SJCRH30 (cell line): Measurements from ENCODE around the gene OR8S1. TPM values are rescaled to one million over a fixed set of nuclear protein-coding genes. Genes with fewer than 3 reads are reported as not detected.
"Not testable (repeated sequence)": the region's sequence is repeated elsewhere in the genome, so short reads cannot be mapped to it uniquely, and the experiment has no call there.

Experiments
- DNase-seq, 2 experiments: peaks; one replicate each; pipeline ENCODE4 v3.0.0-alpha.2; 2015 to 2020
- H3K27ac ChIP-seq: fragments of 250-450 bp; sonication (Bioruptor Pico); 2 replicates; pipeline ENCODE4 v1.5.1; 2020; ENCODE audit warnings: mild to moderate bottlenecking, moderate library complexity
- H3K27me3 ChIP-seq: fragments of 250-450 bp; sonication (Bioruptor Pico); 2 replicates; pipeline ENCODE4 v1.5.1; 2020; ENCODE audit warnings: mild to moderate bottlenecking, moderate library complexity
- H3K36me3 ChIP-seq: fragments of 250-450 bp; sonication (Bioruptor Pico); 2 replicates; pipeline ENCODE4 v1.5.1; 2020; ENCODE audit warnings: mild to moderate bottlenecking, moderate library complexity
- H3K4me1 ChIP-seq: fragments of 250-450 bp; sonication (Bioruptor Pico); 2 replicates; pipeline ENCODE4 v1.5.1; 2020; ENCODE audit warnings: mild to moderate bottlenecking, moderate library complexity
- H3K4me3 ChIP-seq: fragments of 250-450 bp; sonication (Bioruptor Pico); 2 replicates; pipeline ENCODE4 v1.5.1; 2020; ENCODE audit warnings: mild to moderate bottlenecking, moderate library complexity
- H3K9me3 ChIP-seq: fragments of 250-450 bp; sonication (Bioruptor Pico); replicated peaks from 2 replicates; pipeline ENCODE4 v1.5.1; 2020; ENCODE audit warnings: mild to moderate bottlenecking, moderate library complexity
- total RNA-seq: library from RNA; depleted of rRNA; stranded (reverse); fragments of >200 nt; shearing (Covaris generic); gene quantifications from 2 replicates; pipeline ENCODE4 v1.2.3, GENCODE V29; 2014; rRNA removed

The OR8S1 gene, protein sequence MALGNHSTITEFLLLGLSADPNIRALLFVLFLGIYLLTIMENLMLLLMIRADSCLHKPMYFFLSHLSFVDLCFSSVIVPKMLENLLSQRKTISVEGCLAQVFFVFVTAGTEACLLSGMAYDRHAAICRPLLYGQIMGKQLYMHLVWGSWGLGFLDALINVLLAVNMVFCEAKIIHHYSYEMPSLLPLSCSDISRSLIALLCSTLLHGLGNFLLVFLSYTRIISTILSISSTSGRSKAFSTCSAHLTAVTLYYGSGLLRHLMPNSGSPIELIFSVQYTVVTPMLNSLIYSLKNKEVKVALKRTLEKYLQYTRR
- total RNA-seq: not detected in 2 replicates

- Histone ChIP-seq H3K27ac (no peak within 1 kb of the TSS), H3K9me3 (no peaks in the 10 kb centered on the region), H3K27me3 (peaks cover 12% of the 10 kb centered on the region), H3K4me1 (no peaks in the 10 kb centered on the region), H3K4me3 (no peak within 1 kb of the TSS), H3K36me3 (no peaks in the 10 kb centered on the region)
- no peak for DNase-seq
Observed at GRCh38 chr12:48525332-48525731, at the start of gene OR8S1. TSS of gene OR8S1 (plus strand) at chr12:48525632. CDS start at chr12:48525632, 0 bp downstream.

- no peaks in the 10 kb centered on the region for H3K27me3 ChIP-seq
- H3K36me3 ChIP-seq: no peaks in the 10 kb centered on the region
- no peaks in the 10 kb centered on the region for H3K9me3 ChIP-seq
- H3K27ac ChIP-seq: no peak within 1 kb of the TSS
- DNase-seq: no peak
- no peaks in the 10 kb centered on the region for H3K4me1 ChIP-seq
- no peak within 1 kb of the TSS for H3K4me3 ChIP-seq
Observed at GRCh38 chr12:48482198-48482597, 43.2 kb upstream of the OR8S1 start, which contains the start of gene C12orf54. TSS of gene C12orf54 (plus strand) at chr12:48482498. CDS start at chr12:48483297, 799 bp downstream.

GRCh38 chr12:48482930-48483329 is 42.5 kb upstream of the OR8S1 start:
- Histone ChIP-seq H3K9me3 (no peaks in the 10 kb centered on the region), H3K4me3 (no peak overlapping the region), H3K36me3 (no peaks in the 10 kb centered on the region), H3K27me3 (no peaks in the 10 kb centered on the region), H3K27ac (no peak overlapping the region), H3K4me1 (no peaks in the 10 kb centered on the region)
- DNase-seq: no peak

DNA sequence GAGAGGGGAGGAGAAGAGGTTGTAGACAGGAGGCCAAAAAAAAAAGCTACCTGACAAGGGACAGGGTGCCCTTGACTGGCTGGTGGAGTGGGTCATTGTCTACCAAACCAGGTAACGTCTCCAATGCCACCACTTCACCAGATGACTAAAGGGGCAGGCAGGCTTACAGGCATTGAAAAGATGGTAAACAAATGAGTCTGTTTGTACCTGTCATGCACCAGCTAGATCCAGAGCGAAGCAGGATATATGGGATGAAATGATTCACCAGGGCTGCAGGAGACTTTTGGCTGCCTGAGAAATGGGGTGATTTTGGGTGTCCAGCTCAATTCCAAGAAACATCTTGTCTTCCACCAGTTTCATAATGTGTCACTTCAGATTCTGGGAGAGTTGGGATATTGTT is 39.2 kb upstream of the OR8S1 start:
- no peaks in the 10 kb centered on the region for H3K36me3 ChIP-seq
- no peaks in the 10 kb centered on the region for H3K4me1 ChIP-seq
- no peak overlapping the region for H3K4me3 ChIP-seq
- 0 out of 2 replicates have a peak, but pooled peaks cover 6% of the 10 kb centered on the region for H3K27me3 ChIP-seq
- DNase-seq: no peak
- no peaks in the 10 kb centered on the region for H3K9me3 ChIP-seq
- no peak overlapping the region for H3K27ac ChIP-seq

DNA sequence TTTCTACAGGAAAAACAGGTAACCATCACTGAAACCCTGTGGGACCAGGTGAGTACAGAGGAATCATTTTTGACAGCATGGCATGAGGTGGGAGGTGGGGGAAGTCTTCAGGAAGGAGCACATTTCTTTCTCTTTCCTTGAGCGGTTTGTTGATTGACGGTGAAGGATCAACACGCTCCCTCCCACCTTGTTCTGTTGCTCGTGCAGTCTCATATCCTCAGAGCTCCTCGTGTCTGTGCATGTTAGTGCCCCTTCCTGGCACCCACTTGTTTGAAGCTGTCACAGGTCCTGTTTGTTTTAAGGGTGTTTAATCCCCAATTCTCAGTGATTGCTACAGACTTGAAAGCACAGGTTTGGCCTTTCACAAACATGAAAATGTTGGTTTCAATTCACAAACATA is 38.8 kb upstream of the OR8S1 start:
- Histone ChIP-seq H3K9me3 (no peaks in the 10 kb centered on the region), H3K36me3 (no peaks in the 10 kb centered on the region), H3K4me1 (no peaks in the 10 kb centered on the region), H3K4me3 (no peak overlapping the region), H3K27ac (no peak overlapping the region), H3K27me3 (0 out of 2 replicates have a peak, but pooled peaks cover 6% of the 10 kb centered on the region)
- DNase-seq: no peak

GRCh38 chr12:48489012-48489411 is 36.4 kb upstream of the OR8S1 start:
- Histone ChIP-seq H3K36me3 (no peaks in the 10 kb centered on the region), H3K27ac (no peak overlapping the region), H3K27me3 (peaks cover 13% of the 10 kb centered on the region; the same call in 1 of the 2 replicates), H3K4me3 (no peak overlapping the region), H3K4me1 (no peaks in the 10 kb centered on the region), H3K9me3 (no peaks in the 10 kb centered on the region)
- no peak for DNase-seq

- not testable (repeated sequence) for DNase-seq, H3K4me3 ChIP-seq, H3K9me3 ChIP-seq, H3K4me1 ChIP-seq, H3K36me3 ChIP-seq, H3K27ac ChIP-seq
- peaks cover 13% of the 10 kb centered on the region; the same call in 1 of the 2 replicates for H3K27me3 ChIP-seq
Observed at GRCh38 chr12:48489456-48489855, 36.0 kb upstream of the OR8S1 start.

DNA sequence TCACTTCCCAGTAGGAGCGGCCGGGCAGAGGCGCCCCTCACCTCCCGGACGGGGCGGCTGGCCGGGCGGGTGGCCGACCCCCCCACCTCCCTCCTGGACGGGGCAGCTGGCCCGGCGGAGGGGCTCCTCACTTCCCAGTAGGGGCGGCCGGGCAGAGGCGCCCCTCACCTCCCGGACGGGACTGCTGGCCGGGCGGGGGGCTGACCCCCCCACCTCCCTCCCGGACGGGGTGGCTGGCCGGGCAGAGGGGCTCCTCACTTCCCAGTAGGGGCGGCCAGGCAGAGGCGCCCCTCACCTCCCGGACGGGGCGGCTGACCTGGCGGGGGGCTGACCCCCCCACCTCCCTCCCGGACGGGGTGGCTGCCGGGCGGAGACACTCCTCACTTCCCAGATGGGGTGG is 25.2 kb upstream of the OR8S1 start:
- H3K27me3 ChIP-seq, H3K4me3 ChIP-seq, H3K9me3 ChIP-seq, H3K36me3 ChIP-seq, H3K4me1 ChIP-seq, DNase-seq, H3K27ac ChIP-seq: not testable (repeated sequence)

- H3K27ac ChIP-seq, H3K9me3 ChIP-seq, H3K27me3 ChIP-seq, H3K4me1 ChIP-seq, H3K4me3 ChIP-seq, H3K36me3 ChIP-seq, DNase-seq: not testable (repeated sequence)
Observed at GRCh38 chr12:48506836-48507235, 18.6 kb upstream of the OR8S1 start.

GRCh38 chr12:48508987-48509386 is 16.4 kb upstream of the OR8S1 start:
- Histone ChIP-seq H3K4me1 (no peaks in the 10 kb centered on the region), H3K9me3 (no peaks in the 10 kb centered on the region), H3K27me3 (no peaks in the 10 kb centered on the region; the same call in 1 of the 2 replicates), H3K27ac (no peak overlapping the region), H3K4me3 (no peak overlapping the region), H3K36me3 (no peaks in the 10 kb centered on the region)
- no peak for DNase-seq

- no peaks in the 10 kb centered on the region for H3K36me3 ChIP-seq
- DNase-seq: no peak
- H3K27me3 ChIP-seq: no peaks in the 10 kb centered on the region; the same call in 1 of the 2 replicates
- no peaks in the 10 kb centered on the region for H3K4me1 ChIP-seq
- no peak overlapping the region for H3K27ac ChIP-seq
- no peak overlapping the region for H3K4me3 ChIP-seq
- H3K9me3 ChIP-seq: no peaks in the 10 kb centered on the region
Observed at GRCh38 chr12:48510111-48510510, 15.3 kb upstream of the OR8S1 start.

DNA sequence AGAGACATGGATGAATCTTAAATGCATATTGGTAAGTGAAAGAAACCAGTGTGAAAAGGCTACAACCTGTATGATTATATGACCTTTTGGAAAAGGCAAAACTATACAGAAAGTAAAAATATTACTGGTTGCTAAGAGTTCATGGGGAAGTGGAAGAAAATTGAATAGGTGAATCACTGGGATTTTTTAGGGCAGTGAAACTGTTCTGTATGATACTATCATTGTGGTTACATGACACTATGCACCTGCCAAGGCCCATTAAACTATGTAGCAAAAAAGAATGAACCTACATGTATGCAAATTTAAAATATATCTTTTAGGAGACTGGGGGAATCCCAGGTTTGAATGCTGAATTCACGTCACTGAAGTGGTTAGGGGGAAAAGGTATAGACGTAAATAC is 12.6 kb upstream of the OR8S1 start:
- Histone ChIP-seq H3K4me3 (no peak overlapping the region), H3K9me3 (no peaks in the 10 kb centered on the region), H3K27me3 (no peaks in the 10 kb centered on the region; the same call in 1 of the 2 replicates), H3K36me3 (no peaks in the 10 kb centered on the region), H3K4me1 (no peaks in the 10 kb centered on the region), H3K27ac (no peak overlapping the region)
- no peak for DNase-seq

- H3K4me3 ChIP-seq: no peak overlapping the region
- no peaks in the 10 kb centered on the region for H3K27me3 ChIP-seq
- no peaks in the 10 kb centered on the region for H3K4me1 ChIP-seq
- no peak for DNase-seq
- H3K27ac ChIP-seq: no peak overlapping the region
- H3K9me3 ChIP-seq: no peaks in the 10 kb centered on the region
- no peaks in the 10 kb centered on the region for H3K36me3 ChIP-seq
Observed at GRCh38 chr12:48514728-48515127, 10.7 kb upstream of the OR8S1 start.

GRCh38 chr12:48520381-48520780 is 5.1 kb upstream of the OR8S1 start:
- not testable (repeated sequence) for H3K9me3 ChIP-seq, H3K27ac ChIP-seq, DNase-seq, H3K4me1 ChIP-seq, H3K27me3 ChIP-seq, H3K36me3 ChIP-seq, H3K4me3 ChIP-seq

- Histone ChIP-seq H3K4me3 (no peak overlapping the region), H3K27me3 (peaks cover 15% of the 10 kb centered on the region), H3K4me1 (no peaks in the 10 kb centered on the region), H3K36me3 (no peaks in the 10 kb centered on the region), H3K27ac (no peak overlapping the region), H3K9me3 (no peaks in the 10 kb centered on the region)
- no peak for DNase-seq
Observed at GRCh38 chr12:48527891-48528670, 2.6 kb downstream of the OR8S1 start.
